Amniotic stem cell (primary cell): ENCODE results near the gene RMDN2.

ENCODE experiments used
- DNase-seq: peaks from one replicate; lab custom pipeline; 2025; lab: John Stamatoyannopoulos, UW

Gene RMDN2, protein sequence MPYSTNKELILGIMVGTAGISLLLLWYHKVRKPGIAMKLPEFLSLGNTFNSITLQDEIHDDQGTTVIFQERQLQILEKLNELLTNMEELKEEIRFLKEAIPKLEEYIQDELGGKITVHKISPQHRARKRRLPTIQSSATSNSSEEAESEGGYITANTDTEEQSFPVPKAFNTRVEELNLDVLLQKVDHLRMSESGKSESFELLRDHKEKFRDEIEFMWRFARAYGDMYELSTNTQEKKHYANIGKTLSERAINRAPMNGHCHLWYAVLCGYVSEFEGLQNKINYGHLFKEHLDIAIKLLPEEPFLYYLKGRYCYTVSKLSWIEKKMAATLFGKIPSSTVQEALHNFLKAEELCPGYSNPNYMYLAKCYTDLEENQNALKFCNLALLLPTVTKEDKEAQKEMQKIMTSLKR

DNA sequence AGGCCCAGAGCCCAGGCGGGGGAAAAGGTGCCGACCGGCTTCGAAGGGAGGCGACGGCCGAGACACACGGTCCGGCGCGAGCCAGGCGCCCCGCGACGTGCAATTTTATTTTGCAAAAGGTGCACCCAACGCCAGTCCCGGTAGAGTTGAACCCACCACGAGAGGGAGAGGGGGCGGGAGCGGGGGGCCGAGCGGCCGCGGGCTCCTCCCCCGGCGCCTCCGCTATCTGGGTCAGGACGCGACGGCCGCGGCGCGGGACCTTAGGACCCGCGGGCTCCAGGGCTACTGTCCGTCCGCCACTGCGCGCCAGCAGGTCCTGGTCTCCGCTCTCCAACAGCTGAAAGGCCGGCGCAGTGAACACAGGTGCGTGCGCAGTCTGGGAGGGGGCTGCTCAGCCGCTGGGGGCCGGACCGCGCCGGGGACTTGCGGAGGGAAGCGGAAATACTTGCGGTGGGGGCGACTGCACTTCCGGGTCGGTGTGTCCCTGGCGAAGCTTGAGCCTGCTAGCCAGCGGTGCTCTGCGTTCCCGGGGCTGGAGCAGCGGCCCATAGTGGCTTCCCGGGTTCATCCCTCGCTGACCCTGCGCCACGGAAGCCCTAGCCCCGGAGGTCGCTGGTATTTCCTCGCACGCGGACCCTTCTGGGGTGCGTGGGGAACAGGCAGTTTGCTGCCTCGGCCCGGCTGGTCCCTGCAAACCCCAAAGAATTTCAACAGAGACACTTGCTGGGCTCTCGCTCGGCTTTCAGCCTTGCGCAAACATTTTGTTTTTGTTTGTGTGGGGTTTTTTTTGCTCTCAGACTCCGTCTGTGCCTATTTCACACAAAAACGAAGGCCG lies at the start of gene RMDN2:
Gene RMDN2, plus strand, starts transcription at position 225 of the 835 bp plus-strand sequence. CDS start 3,991 bp downstream, outside the sequence.
- DNase-seq: peak; percentile 69

DNA sequence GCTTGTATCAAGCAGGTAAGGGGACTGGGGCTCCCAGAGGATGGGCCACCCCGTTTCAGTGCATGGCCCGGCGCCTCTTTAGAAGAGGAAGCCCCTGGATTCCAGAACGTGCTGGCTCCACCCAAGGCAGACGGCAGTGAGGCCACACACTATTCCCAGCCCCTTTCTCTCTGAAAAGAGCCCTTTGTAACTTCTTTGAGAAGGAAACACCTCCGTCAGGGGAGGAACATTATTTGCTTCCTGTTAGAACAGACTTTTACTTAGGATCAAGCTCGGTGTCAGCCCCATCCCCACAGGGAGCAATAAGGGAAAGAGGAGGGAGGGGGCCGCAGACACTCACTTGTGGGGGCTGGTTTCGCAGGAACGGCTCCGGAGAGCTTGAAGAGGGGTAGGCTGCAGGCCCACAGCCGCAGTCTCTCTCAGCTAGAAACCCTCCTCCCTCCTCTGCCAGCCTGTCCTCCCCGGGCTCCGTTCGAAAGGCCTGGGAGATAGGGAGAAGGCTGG lies 49.6 kb upstream of the RMDN2 start:
- DNase-seq: no peak

DNA sequence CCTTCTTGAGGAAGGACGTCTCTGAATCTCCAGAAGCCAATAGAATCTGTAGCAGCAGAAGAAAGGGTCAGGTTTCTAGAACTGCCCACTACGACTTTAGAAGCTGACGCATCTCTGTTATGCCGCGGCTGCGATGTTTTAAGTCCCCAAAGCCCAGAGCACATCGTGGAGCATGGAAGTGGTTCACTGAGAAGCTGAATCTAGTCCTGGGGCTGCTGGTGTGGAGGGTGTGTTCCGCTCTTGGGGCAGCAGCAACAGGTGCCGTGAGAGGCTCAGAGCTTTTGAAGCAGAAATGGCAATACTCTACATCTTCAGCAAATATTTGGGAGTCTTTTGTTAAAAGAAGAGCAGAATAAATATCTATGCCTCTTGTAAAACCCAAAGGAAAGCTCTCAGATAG lies 48.9 kb upstream of the RMDN2 start:
- no peak for DNase-seq

DNA sequence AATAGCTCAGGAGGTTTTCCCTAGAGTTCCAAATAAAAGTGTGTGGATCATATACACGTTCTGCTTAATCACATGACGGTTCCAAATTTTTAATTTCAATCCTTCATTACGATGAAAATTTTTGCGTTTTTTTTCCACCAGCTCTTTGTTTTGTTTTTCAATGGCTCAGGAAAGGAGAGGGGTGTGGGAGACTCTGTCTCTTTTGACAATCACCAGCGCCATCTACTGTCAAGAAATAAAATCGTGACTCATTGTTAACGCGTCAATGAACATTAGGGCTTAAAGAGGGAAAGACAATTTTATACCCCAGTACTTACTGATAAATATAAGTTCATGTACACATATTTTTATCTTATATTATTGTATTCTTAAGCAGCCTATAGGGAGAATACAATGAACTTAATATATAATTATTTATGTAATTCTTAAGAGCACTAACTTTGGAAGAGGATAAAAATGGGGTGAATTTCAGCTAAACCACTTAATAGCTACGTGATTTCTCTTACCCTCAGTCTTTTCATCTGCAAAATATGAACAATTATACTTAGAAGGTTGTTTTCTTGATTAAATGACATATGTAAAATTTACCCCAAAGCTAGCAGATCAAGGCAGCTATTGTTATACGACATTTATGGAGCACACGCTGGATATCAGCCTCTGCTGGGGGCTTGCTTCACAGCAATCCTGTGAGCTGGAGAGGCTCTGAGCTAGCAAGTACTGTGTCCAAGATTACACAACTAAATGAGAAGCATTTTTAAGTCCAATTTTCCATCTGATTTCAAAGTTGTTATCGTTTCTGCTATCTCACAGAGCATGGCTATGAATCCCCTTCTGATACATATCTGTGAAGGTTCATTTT lies 47.4 kb upstream of the RMDN2 start:
- peak; percentile 61 for DNase-seq

DNA sequence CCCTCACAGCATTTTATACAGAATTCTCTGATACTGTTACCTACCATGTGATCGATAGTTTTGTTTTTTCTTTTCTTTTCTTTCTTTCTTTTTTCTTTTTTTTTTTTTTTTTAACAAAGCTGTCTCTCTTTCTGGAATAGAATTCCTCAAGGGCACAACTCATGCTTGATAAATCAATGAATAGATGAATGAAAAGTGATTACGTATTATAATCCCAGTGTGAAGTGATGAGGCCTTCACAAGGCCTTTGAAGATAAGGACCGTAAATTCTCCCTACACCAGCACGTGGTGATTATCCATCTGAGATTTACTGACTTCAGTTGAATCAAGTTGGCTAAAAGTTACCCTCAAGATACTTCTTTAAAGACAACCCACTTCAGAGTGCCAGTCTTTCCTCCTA lies 46.6 kb upstream of the RMDN2 start:
- DNase-seq: no peak

DNA sequence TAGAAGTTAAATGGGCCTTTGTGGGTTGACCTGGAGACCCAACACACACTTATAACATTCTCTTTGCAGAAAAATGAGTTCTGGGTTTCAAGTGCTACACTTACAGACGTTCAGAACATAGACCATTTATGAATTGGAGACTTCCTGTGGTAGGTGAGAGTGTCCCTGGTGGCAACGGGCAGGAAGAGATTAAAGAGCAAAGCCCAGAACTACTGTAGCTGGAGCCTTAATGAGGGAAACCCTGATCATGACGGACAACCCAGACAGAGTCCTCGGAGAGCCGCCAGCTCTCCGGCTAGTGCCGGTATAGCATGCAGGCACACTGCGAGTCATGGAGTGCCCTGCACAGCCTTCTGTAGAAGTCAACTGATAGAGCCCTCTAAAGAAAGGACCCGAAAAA lies 44.5 kb upstream of the RMDN2 start:
- no peak for DNase-seq

DNA sequence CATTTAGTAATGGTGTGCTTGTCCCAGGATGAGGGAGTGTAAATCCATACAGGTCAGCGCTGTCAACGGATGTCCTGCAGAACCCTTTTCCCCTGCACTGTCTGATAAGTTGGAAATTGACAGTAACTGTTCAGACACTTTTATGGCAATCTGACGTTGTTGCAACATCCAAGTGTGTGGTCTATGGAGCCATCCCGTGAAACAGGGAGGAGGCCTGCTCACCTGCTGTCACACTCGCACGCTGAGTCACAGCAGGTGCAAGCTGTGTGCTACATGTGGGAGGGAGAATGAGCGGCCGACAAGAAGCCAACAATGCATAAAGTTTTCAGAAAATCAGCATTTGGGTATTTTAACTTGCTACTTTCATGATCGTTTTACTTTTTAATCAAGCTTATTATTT lies 43.7 kb upstream of the RMDN2 start:
- no peak for DNase-seq

DNA sequence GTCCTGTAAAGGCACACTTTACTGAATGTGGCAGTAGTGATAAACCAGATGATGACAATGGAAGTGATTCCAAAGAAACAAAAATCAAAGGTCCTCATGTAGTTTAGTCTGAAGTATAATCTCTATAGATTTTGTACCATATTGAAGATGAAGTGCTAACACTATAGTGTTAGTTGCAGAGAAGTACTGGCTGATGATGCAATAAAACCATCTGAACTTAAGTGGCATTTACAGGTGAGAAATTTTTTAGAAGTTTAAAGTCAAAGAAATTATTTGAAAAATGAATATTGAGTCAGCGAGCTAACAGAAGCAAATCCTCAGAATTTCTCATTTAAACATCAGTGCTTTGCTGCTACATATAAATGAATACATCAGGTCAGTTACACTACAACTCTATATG lies 43.1 kb upstream of the RMDN2 start:
- no peak for DNase-seq

DNA sequence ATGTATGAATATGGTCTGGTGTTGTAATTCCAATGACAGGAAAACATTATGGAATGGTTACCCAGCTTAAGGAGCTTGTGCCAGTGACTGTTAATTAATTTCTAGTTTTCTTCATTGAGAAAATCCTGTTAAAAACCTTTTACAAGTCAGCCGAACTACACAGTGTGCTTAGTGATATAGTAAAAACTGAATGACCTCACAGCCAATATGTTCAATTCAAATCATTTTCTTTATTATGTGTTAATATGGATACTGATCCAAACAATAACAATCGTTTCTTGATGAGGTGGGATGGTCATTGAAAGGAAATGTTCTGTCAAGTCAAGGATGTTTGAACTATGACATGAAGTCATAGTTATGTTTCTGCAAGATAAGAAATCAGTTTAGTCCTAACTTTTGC lies 41.6 kb upstream of the RMDN2 start:
- no peak for DNase-seq

DNA sequence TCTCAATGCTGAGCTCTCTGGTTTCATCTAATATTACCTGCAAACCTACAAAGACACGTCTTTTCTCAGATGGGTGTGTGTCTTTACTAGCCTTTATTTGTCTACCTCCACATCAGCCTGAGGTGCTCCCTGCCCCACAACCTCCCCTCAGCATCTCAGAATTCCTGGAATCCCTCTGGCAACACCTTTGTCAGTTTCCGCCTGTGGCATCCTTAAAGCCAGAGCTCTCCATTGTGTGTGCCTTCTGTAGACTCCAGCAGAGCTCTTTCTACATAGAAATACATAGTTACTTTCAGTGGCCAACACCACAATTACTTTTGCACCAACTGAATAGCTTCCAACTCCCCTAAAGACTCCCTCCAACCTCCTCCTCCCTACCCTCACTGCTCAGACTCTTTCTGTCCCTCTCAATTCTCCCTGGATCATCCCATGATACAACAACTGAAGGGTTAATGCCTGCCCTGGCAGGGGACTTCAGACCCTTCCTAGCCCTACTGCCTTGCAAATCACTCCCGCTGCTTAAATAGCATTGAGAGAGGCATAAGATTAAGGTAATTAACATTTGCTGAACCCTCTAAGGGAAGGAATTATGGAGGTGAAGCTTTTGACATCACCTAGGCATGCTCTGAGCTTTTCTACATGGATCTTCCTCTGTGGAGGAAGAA lies 39.6 kb upstream of the RMDN2 start:
- no peak for DNase-seq

DNA sequence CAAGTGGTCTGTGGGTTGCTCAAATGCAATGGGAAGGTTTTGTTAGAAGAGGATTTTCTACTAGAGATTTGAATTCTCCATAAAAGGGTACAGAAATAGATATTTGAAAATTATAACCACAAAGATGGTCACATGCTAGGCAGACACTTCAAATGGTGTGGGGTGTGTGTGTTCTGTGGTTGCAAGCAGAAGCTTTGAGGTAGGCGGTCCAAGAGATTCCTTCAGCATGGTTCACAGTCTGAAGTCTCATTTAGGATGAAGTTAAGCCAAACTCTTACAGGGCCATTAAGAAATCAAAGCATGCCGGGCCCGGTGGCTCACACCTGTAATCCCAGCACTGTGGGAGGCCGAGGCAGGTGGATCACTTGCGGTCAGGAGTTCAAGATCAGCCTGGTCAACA lies 38.3 kb upstream of the RMDN2 start:
- DNase-seq: no peak

DNA sequence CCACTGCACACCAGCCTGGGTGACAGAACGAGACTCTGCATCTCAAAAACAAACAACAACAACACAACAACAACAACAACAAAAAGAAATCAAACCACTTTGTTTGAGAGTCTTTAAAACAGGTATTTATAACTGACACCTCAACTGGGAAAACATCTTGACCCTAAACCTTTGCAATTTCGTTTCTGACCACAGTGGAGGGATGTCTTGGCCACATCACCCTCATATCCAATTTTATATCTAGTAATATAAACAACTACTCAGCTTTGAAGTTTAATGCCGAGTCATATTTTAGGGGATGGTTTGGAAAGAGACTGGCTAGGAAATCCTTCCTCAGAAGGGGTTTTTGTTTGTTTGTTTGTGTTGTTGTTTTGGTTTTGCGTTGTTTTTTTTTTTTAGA lies 37.8 kb upstream of the RMDN2 start:
- DNase-seq: no peak

DNA sequence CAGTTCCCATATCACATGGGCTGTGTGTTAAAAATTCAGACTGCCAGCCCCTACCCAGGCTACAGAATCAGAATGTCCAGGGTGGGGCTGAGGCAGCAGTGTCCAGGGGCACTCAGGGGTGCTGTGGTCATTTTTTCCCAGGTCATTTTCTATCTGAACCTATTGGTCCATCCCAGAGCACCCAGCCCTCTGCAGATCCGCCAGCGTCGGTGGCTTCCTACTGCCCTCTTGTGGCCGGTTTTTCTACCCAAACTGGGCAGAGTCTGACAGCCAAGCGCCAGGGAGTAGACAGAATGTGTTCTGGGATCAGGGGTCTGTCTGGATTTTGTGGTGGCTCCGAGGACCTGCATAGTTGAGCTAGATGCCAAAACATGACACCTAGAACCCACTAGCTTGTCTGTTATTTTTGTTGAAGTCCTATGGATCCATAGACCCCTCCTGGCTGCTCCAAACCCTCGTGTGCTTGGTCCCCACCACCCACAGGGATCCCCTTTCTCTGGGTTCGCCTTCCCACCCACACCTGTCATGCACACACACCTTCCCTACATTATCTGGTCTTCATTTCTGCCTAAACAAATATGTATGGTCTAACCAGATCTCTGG lies 34.1 kb upstream of the RMDN2 start:
- DNase-seq: peak; percentile 35

DNA sequence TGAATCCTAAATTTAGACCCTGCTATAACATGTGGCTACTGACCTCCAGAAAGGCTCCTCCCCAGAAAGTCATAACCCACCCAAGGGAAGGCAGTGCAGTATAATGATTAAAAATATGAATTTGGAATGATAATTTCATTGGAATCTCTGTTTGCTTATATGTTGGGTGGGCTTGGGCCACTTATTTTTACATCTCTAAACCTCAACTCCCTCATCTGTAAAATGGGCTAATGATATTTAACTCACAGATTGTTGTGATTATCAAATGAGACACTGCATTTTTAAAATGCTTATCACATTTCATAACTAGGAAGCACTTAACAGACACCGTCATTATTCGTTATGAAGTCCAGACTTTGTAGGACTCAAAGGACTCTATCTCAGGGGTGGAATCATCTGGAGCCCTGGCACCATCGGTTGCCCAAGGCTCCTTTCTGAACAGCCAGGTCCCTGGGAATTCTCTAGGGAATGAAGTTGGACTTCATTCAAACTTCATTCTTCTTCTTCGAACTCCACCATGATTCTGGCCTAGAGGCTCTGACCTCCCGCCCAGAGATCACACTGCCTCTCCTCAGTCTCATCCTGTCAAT lies 33.1 kb upstream of the RMDN2 start:
- DNase-seq: no peak

DNA sequence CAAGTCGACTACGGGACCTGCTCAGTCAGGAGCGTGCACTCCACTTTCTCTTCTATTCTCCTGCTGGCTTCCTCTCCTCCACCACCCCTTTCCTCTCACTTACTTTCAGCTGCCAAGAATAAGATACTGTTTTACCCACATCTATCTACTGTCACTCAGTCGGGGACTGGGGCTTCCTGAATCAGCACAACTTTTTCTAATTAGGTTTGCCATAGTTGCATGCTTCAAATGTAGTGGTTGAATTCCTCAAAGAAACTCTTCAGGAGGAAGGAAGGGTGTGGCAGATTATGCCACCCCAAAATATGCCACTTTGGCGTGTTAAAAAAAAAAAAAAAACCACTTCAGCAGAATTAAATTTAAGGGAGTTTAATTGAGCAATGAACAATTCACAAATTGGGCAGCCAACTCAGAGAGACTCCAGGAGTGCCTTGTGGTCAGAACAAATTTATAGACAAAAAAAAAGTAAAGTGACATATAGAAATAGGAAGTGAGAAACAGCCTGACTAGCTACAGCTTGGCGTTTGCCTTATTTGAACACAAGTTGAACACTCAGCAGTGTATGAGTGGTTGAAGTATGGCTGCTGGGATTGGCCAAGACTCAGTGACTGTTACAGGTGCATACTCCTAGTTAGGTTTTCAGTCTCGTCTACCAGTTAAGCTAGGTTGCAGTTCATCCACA lies 32.5 kb upstream of the RMDN2 start:
- no peak for DNase-seq

DNA sequence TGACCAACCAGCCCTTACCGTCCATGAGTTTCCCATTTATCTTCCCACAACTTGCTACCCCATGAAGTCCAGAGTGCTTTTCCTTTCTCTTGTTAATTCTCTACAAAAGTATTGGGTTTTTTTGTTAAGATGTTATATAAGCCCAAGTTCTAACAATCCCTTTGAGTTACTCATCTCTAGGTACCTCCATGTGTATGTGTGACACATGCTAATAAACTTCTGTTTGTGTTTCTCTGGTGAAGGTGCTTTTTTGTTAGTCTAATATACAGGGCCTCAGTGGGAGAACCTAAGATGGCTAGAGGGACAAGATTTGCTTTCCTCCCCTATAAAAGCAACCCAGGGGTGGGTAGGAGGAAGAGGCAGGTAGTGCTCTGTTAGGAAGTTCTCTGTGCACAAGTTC lies 31.8 kb upstream of the RMDN2 start:
- DNase-seq: no peak

DNA sequence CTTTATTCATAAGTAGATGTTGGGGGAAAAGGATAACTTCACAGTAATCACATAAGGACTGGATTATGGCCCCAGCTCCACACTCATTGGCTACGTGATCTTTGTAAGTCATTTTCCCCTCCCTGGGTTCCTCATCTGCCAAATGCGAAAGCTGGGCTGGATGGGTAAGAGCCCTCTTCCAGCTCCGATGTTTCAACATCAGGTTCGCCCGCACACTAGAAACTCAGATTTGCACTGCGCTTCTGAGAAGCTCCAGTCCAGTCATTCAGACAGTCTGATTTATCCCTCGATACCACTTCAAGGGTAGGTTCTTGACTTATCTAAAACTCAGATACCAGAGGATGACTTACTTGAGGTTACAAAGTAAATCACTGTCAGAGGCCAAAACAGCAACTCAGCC lies 31.0 kb upstream of the RMDN2 start:
- DNase-seq: no peak

DNA sequence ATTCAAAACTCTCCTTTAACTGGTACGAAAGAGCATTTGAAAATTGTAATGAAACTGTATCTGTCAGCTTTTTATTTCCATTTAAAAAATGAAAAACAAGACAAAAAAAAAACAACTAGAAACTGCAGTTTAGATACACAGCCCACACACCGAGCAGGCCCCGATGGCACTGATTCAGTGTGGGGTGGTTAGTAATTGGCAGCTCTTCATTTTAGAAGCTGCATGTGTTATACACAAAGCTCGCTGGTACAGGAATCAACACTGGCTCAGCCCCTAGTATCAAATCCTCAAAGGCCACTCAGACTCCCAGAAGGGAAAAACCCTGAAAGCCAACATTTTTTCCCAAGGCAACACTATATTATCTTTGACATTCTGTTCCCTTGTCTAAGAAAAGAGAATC lies 30.5 kb upstream of the RMDN2 start:
- no peak for DNase-seq

DNA sequence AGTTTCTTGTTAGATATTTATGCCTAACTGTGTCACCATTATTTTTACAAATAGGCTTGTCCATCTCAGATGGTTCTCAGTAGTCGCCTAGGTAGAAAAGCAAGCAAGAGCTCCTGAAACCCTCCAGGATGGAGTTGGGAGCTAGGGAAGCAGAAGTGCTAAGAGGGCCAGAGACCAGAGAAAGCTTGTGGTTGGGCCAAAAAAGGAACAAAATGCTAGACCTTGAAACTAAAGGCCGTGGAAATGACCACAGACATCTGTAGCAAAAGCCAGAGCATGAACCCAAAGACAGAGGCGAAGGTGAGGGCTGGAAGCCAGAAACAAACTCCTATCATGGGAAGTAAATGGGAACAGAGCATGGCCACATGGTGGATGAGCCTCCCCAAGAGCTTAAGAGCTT lies 29.9 kb upstream of the RMDN2 start:
- no peak for DNase-seq

DNA sequence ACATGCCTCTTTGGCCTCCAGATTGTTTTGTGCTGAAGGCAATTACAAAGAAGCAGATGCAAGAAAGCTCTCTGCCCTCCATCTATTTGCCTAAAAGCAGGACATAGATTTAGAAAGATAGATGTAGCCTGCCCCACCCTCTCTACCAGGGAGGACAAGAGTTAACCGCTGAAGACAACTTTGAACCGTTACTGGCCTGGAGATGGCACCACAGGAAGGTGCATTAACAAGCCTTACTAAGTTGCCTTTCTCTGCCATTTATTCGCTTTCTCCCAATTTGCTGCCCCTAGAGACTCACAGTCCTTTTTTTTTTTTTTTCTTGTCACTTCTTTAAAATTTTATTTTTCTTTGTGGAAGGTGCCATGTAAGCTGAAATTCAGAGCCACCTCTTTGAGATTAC lies 28.8 kb upstream of the RMDN2 start:
- DNase-seq: no peak
